ENCODE results near the gene AK4. TPM values are rescaled to one million over a fixed set of nuclear protein-coding genes. Genes with fewer than 3 reads are reported as not detected.
A peak's percentile ranks its signal among the peaks of the same experiment; 100 is the strongest.
"Not testable (repeated sequence)": the region's sequence is repeated elsewhere in the genome, so short reads cannot be mapped to it uniquely, and the experiment has no call there.

The AK4 gene
- total RNA-seq (7.6 TPM), polyA plus RNA-seq (ENCODE audit: insufficient read depth in 1 of 8, insufficient read length in 8 of 8, low replicate concordance in 1 of 8) (10 to 100 TPM in 2 of 8 donors, 1 to 10 TPM in 6; 5.0 to 14.1 (median 7.6) TPM)
- long read RNA-seq, donor 1, partial matches to known transcripts, result 0 of 1 reads
- long read RNA-seq, donor 1, other reads (novel, unspliced or antisense), result 0 of 1 reads
- long read RNA-seq, donor 2, full-length matches to known transcripts, result 1 of 1 reads
- long read RNA-seq, donor 2, partial matches to known transcripts, result 0 of 1 reads
- long read RNA-seq, donor 2, other reads (novel, unspliced or antisense), result 0 of 1 reads
- long read RNA-seq, donor 3, full-length matches to known transcripts, result 3 of 3 reads
- long read RNA-seq, donor 3, partial matches to known transcripts, result 0 of 3 reads
- long read RNA-seq, donor 3, other reads (novel, unspliced or antisense), result 0 of 3 reads
- long read RNA-seq, donor 4, full-length matches to known transcripts, result 2 of 2 reads
- long read RNA-seq, donor 4, partial matches to known transcripts, result 0 of 2 reads
- long read RNA-seq, donor 4, other reads (novel, unspliced or antisense), result 0 of 2 reads
- long read RNA-seq, donor 5, full-length matches to known transcripts, result 7 of 41 reads
- long read RNA-seq, donor 5, partial matches to known transcripts, result 34 of 41 reads
- long read RNA-seq, donor 5, other reads (novel, unspliced or antisense), result 0 of 41 reads
- long read RNA-seq, donor 6, full-length matches to known transcripts, result 5 of 5 reads
- long read RNA-seq, donor 6, partial matches to known transcripts, result 0 of 5 reads
- long read RNA-seq, donor 6, other reads (novel, unspliced or antisense), result 0 of 5 reads
- long read RNA-seq, donor 7, full-length matches to known transcripts, result 4 of 4 reads
- long read RNA-seq, donor 7, partial matches to known transcripts, result 0 of 4 reads
- long read RNA-seq, donor 7, other reads (novel, unspliced or antisense), result 0 of 4 reads
- long read RNA-seq, donor 8, full-length matches to known transcripts, result 3 of 10 reads
- long read RNA-seq, donor 8, partial matches to known transcripts, result 7 of 10 reads
- long read RNA-seq, donor 8, other reads (novel, unspliced or antisense), result 0 of 10 reads
- long read RNA-seq, donor 9, partial matches to known transcripts, result 0 of 1 reads
- long read RNA-seq, donor 9, other reads (novel, unspliced or antisense), result 0 of 1 reads
- long read RNA-seq, donor 10, full-length matches to known transcripts, result 8 of 8 reads
- long read RNA-seq, donor 10, partial matches to known transcripts, result 0 of 8 reads
- long read RNA-seq, donor 10, other reads (novel, unspliced or antisense), result 0 of 8 reads
- long read RNA-seq, donor 11, full-length matches to known transcripts, result 3 of 3 reads
- long read RNA-seq, donor 11, partial matches to known transcripts, result 0 of 3 reads
- long read RNA-seq, donor 11, other reads (novel, unspliced or antisense), result 0 of 3 reads

GRCh38 chr1:65148178-65148547 lies at the start of gene AK4:
AK4 (plus strand) TSS chr1:65148203; CDS start chr1:65148408, 205 bp downstream.
- Histone ChIP-seq H3K27me3 (ENCODE audit: control insufficient read depth, insufficient read depth, low read length) (peaks cover 13% of the 10 kb centered on the region), H3K4me3 (ENCODE audit: low read length) (peak within 1 kb of the TSS; percentile 70), H3K27ac (ENCODE audit: low read length) (peak within 1 kb of the TSS; percentile 74)
- not testable (repeated sequence) for H3K36me3 ChIP-seq (ENCODE audit: control insufficient read depth, insufficient read depth, low read length); H3K4me1 ChIP-seq (ENCODE audit: control insufficient read depth, insufficient read depth, low read length); H3K9me3 ChIP-seq (replicated peaks; ENCODE audit: control insufficient read depth, low read depth, low read length); DNase-seq
- WGBS (ENCODE audit: insufficient coverage), result no CpG with 5 or more reads among the region's 33 CpGs

GRCh38 chr1:65103807-65104206 lies 44.2 kb upstream of the AK4 start:
- Histone ChIP-seq H3K27me3 (ENCODE audit: control insufficient read depth, insufficient read depth, low read length) (no peaks in the 10 kb centered on the region), H3K36me3 (ENCODE audit: control insufficient read depth, insufficient read depth, low read length) (no peaks in the 10 kb centered on the region), H3K9me3 (replicated peaks; ENCODE audit: control insufficient read depth, low read depth, low read length) (peaks cover 9% of the 10 kb centered on the region), H3K27ac (ENCODE audit: low read length) (no peak overlapping the region), H3K4me3 (ENCODE audit: low read length) (no peak overlapping the region), H3K4me1 (ENCODE audit: control insufficient read depth, insufficient read depth, low read length) (peaks cover 3% of the 10 kb centered on the region)
- no peak for DNase-seq
- no CpG with 5 or more reads among the region's 3 CpGs for WGBS (ENCODE audit: insufficient coverage)

- peaks cover 4% of the 10 kb centered on the region for H3K9me3 ChIP-seq (replicated peaks; ENCODE audit: control insufficient read depth, low read depth, low read length)
- H3K27ac ChIP-seq (ENCODE audit: low read length), result no peak overlapping the region
- H3K36me3 ChIP-seq (ENCODE audit: control insufficient read depth, insufficient read depth, low read length), result no peaks in the 10 kb centered on the region
- peak; percentile 25 for DNase-seq
- peaks cover 3% of the 10 kb centered on the region for H3K4me1 ChIP-seq (ENCODE audit: control insufficient read depth, insufficient read depth, low read length)
- no peak overlapping the region for H3K4me3 ChIP-seq (ENCODE audit: low read length)
- H3K27me3 ChIP-seq (ENCODE audit: control insufficient read depth, insufficient read depth, low read length), result no peaks in the 10 kb centered on the region
- no CpG with 5 or more reads among the region's 1 CpG for WGBS (ENCODE audit: insufficient coverage)
Measured at GRCh38 chr1:65104854-65105534, 43.0 kb upstream of the AK4 start.

- H3K4me3 ChIP-seq (ENCODE audit: low read length), result no peak overlapping the region
- peaks cover 3% of the 10 kb centered on the region for H3K4me1 ChIP-seq (ENCODE audit: control insufficient read depth, insufficient read depth, low read length)
- WGBS (ENCODE audit: insufficient coverage), result 17% methylated on average over 1 of the region's 4 CpGs
- peaks cover 4% of the 10 kb centered on the region for H3K9me3 ChIP-seq (replicated peaks; ENCODE audit: control insufficient read depth, low read depth, low read length)
- H3K36me3 ChIP-seq (ENCODE audit: control insufficient read depth, insufficient read depth, low read length), result no peaks in the 10 kb centered on the region
- H3K27ac ChIP-seq (ENCODE audit: low read length), result no peak overlapping the region
- DNase-seq, result no peak
- H3K27me3 ChIP-seq (ENCODE audit: control insufficient read depth, insufficient read depth, low read length), result no peaks in the 10 kb centered on the region
Measured at GRCh38 chr1:65105596-65105995, 42.4 kb upstream of the AK4 start.

- Histone ChIP-seq H3K4me3 (ENCODE audit: low read length) (no peak overlapping the region), H3K27ac (ENCODE audit: low read length) (no peak overlapping the region), H3K36me3 (ENCODE audit: control insufficient read depth, insufficient read depth, low read length) (no peaks in the 10 kb centered on the region), H3K27me3 (ENCODE audit: control insufficient read depth, insufficient read depth, low read length) (no peaks in the 10 kb centered on the region), H3K4me1 (ENCODE audit: control insufficient read depth, insufficient read depth, low read length) (peaks cover 3% of the 10 kb centered on the region), H3K9me3 (replicated peaks; ENCODE audit: control insufficient read depth, low read depth, low read length) (no peaks in the 10 kb centered on the region)
- 88% methylated on average over 2 of the region's 4 CpGs for WGBS (ENCODE audit: insufficient coverage)
- no peak for DNase-seq
Measured at GRCh38 chr1:65108025-65108642, 39.9 kb upstream of the AK4 start.

GRCh38 chr1:65109487-65109886 lies 38.5 kb upstream of the AK4 start:
- no peaks in the 10 kb centered on the region for H3K9me3 ChIP-seq (replicated peaks; ENCODE audit: control insufficient read depth, low read depth, low read length)
- no peaks in the 10 kb centered on the region for H3K36me3 ChIP-seq (ENCODE audit: control insufficient read depth, insufficient read depth, low read length)
- DNase-seq, result peak; percentile 8
- peaks cover 11% of the 10 kb centered on the region for H3K4me1 ChIP-seq (ENCODE audit: control insufficient read depth, insufficient read depth, low read length)
- 62% methylated on average over 3 of the region's 4 CpGs for WGBS (ENCODE audit: insufficient coverage)
- no peak overlapping the region for H3K27ac ChIP-seq (ENCODE audit: low read length)
- H3K27me3 ChIP-seq (ENCODE audit: control insufficient read depth, insufficient read depth, low read length), result no peaks in the 10 kb centered on the region
- H3K4me3 ChIP-seq (ENCODE audit: low read length), result no peak overlapping the region

GRCh38 chr1:65112811-65113210 lies 35.2 kb upstream of the AK4 start:
- Histone ChIP-seq H3K4me1 (ENCODE audit: control insufficient read depth, insufficient read depth, low read length) (peaks cover 8% of the 10 kb centered on the region), H3K27me3 (ENCODE audit: control insufficient read depth, insufficient read depth, low read length) (no peaks in the 10 kb centered on the region), H3K36me3 (ENCODE audit: control insufficient read depth, insufficient read depth, low read length) (no peaks in the 10 kb centered on the region), H3K4me3 (ENCODE audit: low read length) (no peak overlapping the region), H3K27ac (ENCODE audit: low read length) (no peak overlapping the region), H3K9me3 (replicated peaks; ENCODE audit: control insufficient read depth, low read depth, low read length) (no peaks in the 10 kb centered on the region)
- DNase-seq, result peak; percentile 7
- WGBS (ENCODE audit: insufficient coverage), result no CpG with 5 or more reads among the region's 3 CpGs

GRCh38 chr1:65113298-65113697 lies 34.7 kb upstream of the AK4 start:
- no CpG with 5 or more reads among the region's 2 CpGs for WGBS (ENCODE audit: insufficient coverage)
- DNase-seq, result no peak

GRCh38 chr1:65114322-65114721 lies 33.7 kb upstream of the AK4 start:
- no peaks in the 10 kb centered on the region for H3K9me3 ChIP-seq (replicated peaks; ENCODE audit: control insufficient read depth, low read depth, low read length)
- no peaks in the 10 kb centered on the region for H3K27me3 ChIP-seq (ENCODE audit: control insufficient read depth, insufficient read depth, low read length)
- peak; percentile 90 for DNase-seq
- no peak overlapping the region for H3K4me3 ChIP-seq (ENCODE audit: low read length)
- H3K27ac ChIP-seq (ENCODE audit: low read length), result peak overlapping the region; percentile 73
- whole genome bisulfite sequencing (ENCODE audit: insufficient coverage), result 0% methylated on average over 1 of the region's 4 CpGs
- peaks cover 8% of the 10 kb centered on the region for H3K4me1 ChIP-seq (ENCODE audit: control insufficient read depth, insufficient read depth, low read length)
- H3K36me3 ChIP-seq (ENCODE audit: control insufficient read depth, insufficient read depth, low read length), result no peaks in the 10 kb centered on the region

More at GRCh38 chr1:65113298-65113697, 34.7 kb upstream of the AK4 start:
- no peaks in the 10 kb centered on the region for H3K27me3 ChIP-seq (ENCODE audit: control insufficient read depth, insufficient read depth, low read length)
- H3K27ac ChIP-seq (ENCODE audit: low read length), result no peak overlapping the region
- no peaks in the 10 kb centered on the region for H3K36me3 ChIP-seq (ENCODE audit: control insufficient read depth, insufficient read depth, low read length)
- peaks cover 8% of the 10 kb centered on the region for H3K4me1 ChIP-seq (ENCODE audit: control insufficient read depth, insufficient read depth, low read length)
- H3K4me3 ChIP-seq (ENCODE audit: low read length), result no peak overlapping the region
- no peaks in the 10 kb centered on the region for H3K9me3 ChIP-seq (replicated peaks; ENCODE audit: control insufficient read depth, low read depth, low read length)
